ENCODE measurements around the gene FAM89B. TPM values are rescaled to one million over a fixed set of nuclear protein-coding genes. Genes with fewer than 3 reads are reported as not detected.

The FAM89B gene
- total RNA-seq, 2 experiments from 2014 or later: 23.3 to 27.3 TPM

DNA sequence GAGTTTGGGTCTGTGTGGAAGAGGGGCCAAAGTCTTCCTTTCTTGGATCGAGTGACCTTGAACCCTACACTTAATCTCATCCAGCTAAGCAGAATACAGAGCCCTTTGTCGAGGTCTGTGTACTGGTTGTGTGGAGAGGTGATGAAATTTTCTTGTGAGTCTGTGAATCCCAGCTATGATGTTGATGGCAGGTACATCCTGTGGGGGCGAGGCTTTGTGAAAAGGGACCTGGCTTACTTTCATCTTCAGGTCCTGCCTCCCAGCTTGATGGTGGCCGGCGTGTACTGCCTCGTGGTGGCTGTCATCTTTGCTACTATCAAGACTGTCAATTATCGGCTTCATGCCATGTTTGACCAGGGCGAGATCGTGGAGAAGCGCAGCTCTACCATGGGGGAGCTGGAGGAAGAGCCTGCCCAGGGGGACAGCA lies 44.2 kb downstream of the FAM89B start:
- ChIA-PET POLR2A (interaction anchor here (1.0 to 6.0 kb wide), 4 partner anchors 9 to 45 kb away, joined by 3 to 79 read pairs (median 64); partner anchors contain the start of genes RELA and SIPA1), CTCF (interaction anchor here (1.5 to 3.1 kb wide), 3 partner anchors 9 to 95 kb away, joined by 4 to 9 read pairs (median 6); partner anchors contain the start of genes KAT5 and SIPA1)
- Mint-ChIP-seq H3K36me3 (ENCODE audit: low read depth) (peaks cover 65% of the 10 kb centered on the region), H3K27ac (peak overlapping the region; percentile 81), H3K27me3 (no peaks in the 10 kb centered on the region), H3K4me1 (ENCODE audit: low read depth) (peaks cover 44% of the 10 kb centered on the region), H3K9me3 (no peaks in the 10 kb centered on the region), H3K4me3 (peak overlapping the region; percentile 96)
- TF ChIP-seq, protein P1, sequence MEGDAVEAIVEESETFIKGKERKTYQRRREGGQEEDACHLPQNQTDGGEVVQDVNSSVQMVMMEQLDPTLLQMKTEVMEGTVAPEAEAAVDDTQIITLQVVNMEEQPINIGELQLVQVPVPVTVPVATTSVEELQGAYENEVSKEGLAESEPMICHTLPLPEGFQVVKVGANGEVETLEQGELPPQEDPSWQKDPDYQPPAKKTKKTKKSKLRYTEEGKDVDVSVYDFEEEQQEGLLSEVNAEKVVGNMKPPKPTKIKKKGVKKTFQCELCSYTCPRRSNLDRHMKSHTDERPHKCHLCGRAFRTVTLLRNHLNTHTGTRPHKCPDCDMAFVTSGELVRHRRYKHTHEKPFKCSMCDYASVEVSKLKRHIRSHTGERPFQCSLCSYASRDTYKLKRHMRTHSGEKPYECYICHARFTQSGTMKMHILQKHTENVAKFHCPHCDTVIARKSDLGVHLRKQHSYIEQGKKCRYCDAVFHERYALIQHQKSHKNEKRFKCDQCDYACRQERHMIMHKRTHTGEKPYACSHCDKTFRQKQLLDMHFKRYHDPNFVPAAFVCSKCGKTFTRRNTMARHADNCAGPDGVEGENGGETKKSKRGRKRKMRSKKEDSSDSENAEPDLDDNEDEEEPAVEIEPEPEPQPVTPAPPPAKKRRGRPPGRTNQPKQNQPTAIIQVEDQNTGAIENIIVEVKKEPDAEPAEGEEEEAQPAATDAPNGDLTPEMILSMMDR (IDR thresholded peaks at IDR 0.05): no peak
- Histone ChIP-seq H3K9me3 (ENCODE audit: control insufficient read depth in 1 of 2, insufficient read depth in 1 of 2, low read length in 2 of 2) (no peaks in the 10 kb centered on the region), H3K27ac (ENCODE audit: low read depth in 1 of 2, low read length in 2 of 2) (peak overlapping the region; percentile 19 to 78), H3K27me3 (ENCODE audit: control insufficient read depth in 1 of 2, insufficient read depth in 2 of 2, low read length in 2 of 2) (no peaks in the 10 kb centered on the region), H3K4me3 (ENCODE audit: low read length) (peak overlapping the region; percentile 93), H3K4me1 (ENCODE audit: insufficient read depth, low read length) (peaks cover 55% of the 10 kb centered on the region), H3K36me3 (ENCODE audit: insufficient read depth, low read length) (peaks cover 52% of the 10 kb centered on the region)
- intact Hi-C loops (cut with DNase I, micrococcal nuclease): loop anchor here (2.0 to 5.0 kb wide), 4 partner anchors 22 to 241 kb away; partner anchors contain the start of genes CFL1 (in 1 of the 2), KAT5 (in 1 of the 2) and SIPA1 (in 1 of the 2)
- DNase-seq (peak in 3 of 14 experiments; percentile 34 to 45 (median 35)), ATAC-seq (ENCODE audit: poor library complexity) (no peak)

DNA sequence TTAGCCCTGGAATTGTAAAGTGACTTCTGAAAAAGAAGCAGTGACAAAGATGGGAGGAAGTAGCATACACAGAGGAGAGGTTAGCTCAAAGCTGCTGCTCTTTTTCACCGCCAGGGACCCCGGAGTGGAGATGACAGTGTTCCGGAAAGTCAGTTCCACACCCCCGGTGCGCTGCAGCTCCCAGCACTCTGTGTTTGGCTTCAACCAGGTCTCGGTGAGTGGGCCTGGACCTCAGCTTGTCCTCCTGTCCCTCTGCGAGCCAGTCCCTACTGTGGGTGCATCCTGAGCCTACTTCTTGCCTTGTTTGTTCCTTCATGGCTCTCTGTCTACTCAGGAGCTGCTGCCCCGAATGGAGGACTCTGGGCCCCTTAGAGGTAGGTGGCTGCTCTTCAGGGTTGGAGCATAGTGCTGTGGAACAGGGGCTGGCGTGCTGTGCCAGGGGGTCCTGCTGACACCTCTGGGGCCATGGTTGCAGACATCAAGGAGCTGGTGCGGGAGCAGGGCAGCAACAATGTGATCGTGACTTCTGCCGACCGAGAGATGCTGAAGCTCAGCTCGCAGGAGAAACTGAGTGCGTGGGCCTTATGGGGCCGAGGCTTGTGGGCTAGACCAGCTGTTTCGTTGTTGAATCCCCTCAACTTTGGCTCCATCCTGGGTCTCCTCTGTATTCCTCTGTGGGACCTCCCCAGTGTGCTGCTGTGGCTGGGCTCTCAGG lies 45.0 kb downstream of the FAM89B start:
- no peak overlapping the region for H3K27ac ChIP-seq (ENCODE audit: low read depth in 1 of 2, low read length in 2 of 2)
- Mint-ChIP-seq H3K27me3 (no peaks in the 10 kb centered on the region), H3K9me3 (no peaks in the 10 kb centered on the region), H3K27ac (peak overlapping the region; percentile 81), H3K4me3 (peak overlapping the region; percentile 96), H3K36me3 (ENCODE audit: low read depth) (peaks cover 66% of the 10 kb centered on the region), H3K4me1 (ENCODE audit: low read depth) (peaks cover 38% of the 10 kb centered on the region)
- no peak for ATAC-seq (ENCODE audit: poor library complexity)
- H3K9me3 ChIP-seq (ENCODE audit: control insufficient read depth in 1 of 2, insufficient read depth in 1 of 2, low read length in 2 of 2): no peaks in the 10 kb centered on the region
- ChIA-PET CTCF (interaction anchor here (1.5 to 3.1 kb wide), 3 partner anchors 9 to 94 kb away, joined by 4 to 9 read pairs (median 6); partner anchors contain the start of genes KAT5 and SIPA1), POLR2A (interaction anchor here (0.7 to 6.0 kb wide), 5 partner anchors 9 to 163 kb away, joined by 3 to 79 read pairs (median 50); partner anchors contain the start of genes RELA and SIPA1)
- peak overlapping the region; percentile 93 for H3K4me3 ChIP-seq (ENCODE audit: low read length)
- DNase-seq: peak in 1 of 14 experiments; percentile 42
- H3K36me3 ChIP-seq (ENCODE audit: insufficient read depth, low read length): peaks cover 59% of the 10 kb centered on the region
- TF ChIP-seq, protein P1 (IDR thresholded peaks at IDR 0.05): no peak
- intact Hi-C loops (cut with DNase I, micrococcal nuclease): loop anchor here (2.0 to 5.0 kb wide), 4 partner anchors 22 to 240 kb away; partner anchors contain the start of genes CFL1 (in 1 of the 2), KAT5 (in 1 of the 2) and SIPA1 (in 1 of the 2)
- peaks cover 48% of the 10 kb centered on the region for H3K4me1 ChIP-seq (ENCODE audit: insufficient read depth, low read length)
- no peaks in the 10 kb centered on the region for H3K27me3 ChIP-seq (ENCODE audit: control insufficient read depth in 1 of 2, insufficient read depth in 2 of 2, low read length in 2 of 2)

DNA sequence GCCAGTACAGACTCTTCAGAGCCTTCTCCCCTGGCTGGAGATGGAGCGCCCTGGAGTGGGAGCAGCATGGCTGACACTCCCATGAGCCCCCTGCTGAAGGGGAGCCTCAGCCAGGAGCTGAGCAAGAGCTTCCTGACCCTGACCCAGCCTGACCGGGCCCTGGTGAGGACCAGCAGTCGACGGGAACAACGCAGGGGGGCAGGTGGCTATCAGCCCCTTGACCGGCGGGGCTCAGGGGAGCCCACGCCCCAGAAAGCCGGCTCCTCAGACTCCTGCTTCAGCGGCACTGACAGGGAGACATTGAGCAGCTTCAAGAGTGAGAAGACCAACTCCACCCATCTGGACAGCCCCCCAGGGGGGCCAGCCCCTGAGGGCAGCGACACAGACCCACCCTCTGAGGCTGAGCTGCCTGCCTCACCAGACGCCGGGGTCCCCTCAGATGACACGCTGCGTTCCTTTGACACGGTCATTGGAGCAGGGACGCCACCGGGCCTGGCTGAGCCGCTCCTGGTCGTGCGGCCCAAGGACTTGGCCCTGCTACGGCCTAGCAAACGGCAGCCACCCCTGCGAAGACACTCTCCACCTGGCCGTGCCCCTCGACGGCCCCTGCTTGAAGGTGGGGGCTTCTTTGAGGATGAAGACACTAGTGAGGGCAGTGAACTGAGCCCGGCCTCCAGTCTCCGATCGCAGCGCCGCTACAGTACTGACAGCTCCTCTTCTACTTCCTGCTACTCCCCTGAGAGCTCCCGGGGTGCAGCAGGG lies 45.8 kb downstream of the FAM89B start:
- DNase-seq: no peak
- no peak for ATAC-seq (ENCODE audit: poor library complexity)
- peaks cover 72% of the 10 kb centered on the region for H3K36me3 Mint-ChIP-seq (ENCODE audit: low read depth)
- H3K4me3 ChIP-seq (ENCODE audit: low read length): no peak overlapping the region
- H3K4me1 Mint-ChIP-seq (ENCODE audit: low read depth): peaks cover 34% of the 10 kb centered on the region
- H3K4me1 ChIP-seq (ENCODE audit: insufficient read depth, low read length): peaks cover 39% of the 10 kb centered on the region
- TF ChIP-seq, protein P1 (IDR thresholded peaks at IDR 0.05): no peak
- POLR2A ChIA-PET: interaction anchor here (0.7 to 6.0 kb wide), 3 partner anchors 21 to 162 kb away, joined by 3 to 79 read pairs (median 50); partner anchors contain the start of genes RELA and SIPA1
- CTCF ChIA-PET: interaction anchor here (1.9 to 3.1 kb wide), 2 partner anchors 8 to 20 kb away, joined by 6 to 9 read pairs; partner anchors contain the start of gene SIPA1
- H3K27ac ChIP-seq (ENCODE audit: low read depth in 1 of 2, low read length in 2 of 2): no peak overlapping the region
- intact Hi-C loops (cut with DNase I, micrococcal nuclease): loop anchor here (2.0 to 5.0 kb wide), 4 partner anchors 21 to 239 kb away; partner anchors contain the start of genes CFL1 (in 1 of the 2), KAT5 (in 1 of the 2) and SIPA1 (in 1 of the 2)
- H3K4me3 Mint-ChIP-seq: peak overlapping the region; percentile 48
- no peaks in the 10 kb centered on the region for H3K9me3 Mint-ChIP-seq
- H3K27me3 Mint-ChIP-seq: no peaks in the 10 kb centered on the region
- no peaks in the 10 kb centered on the region for H3K27me3 ChIP-seq (ENCODE audit: control insufficient read depth in 1 of 2, insufficient read depth in 2 of 2, low read length in 2 of 2)
- H3K36me3 ChIP-seq (ENCODE audit: insufficient read depth, low read length): peaks cover 57% of the 10 kb centered on the region
- H3K9me3 ChIP-seq (ENCODE audit: control insufficient read depth in 1 of 2, insufficient read depth in 1 of 2, low read length in 2 of 2): no peaks in the 10 kb centered on the region
- H3K27ac Mint-ChIP-seq: no peak overlapping the region

All from CD4-positive, alpha-beta T cell (primary cell).